HG03025 (cell line): ENCODE data around the gene SGCD.

Experiments used
- ATAC-seq: cut with Tn5 transposase; IDR thresholded peaks from one replicate; pipeline ENCODE4 v1.9.1; 2021; ENCODE audit warnings: mild to moderate bottlenecking, moderate library complexity; ENCODE audit not compliant: unreplicated experiment, low FRiP score

SGCD gene

GRCh38 chr5:156496291-156496690 lies 169.3 kb downstream of the SGCD start:
- no peak for ATAC-seq

- ATAC-seq, result no peak
Measured at GRCh38 chr5:156497804-156498208, 170.8 kb downstream of the SGCD start.

DNA sequence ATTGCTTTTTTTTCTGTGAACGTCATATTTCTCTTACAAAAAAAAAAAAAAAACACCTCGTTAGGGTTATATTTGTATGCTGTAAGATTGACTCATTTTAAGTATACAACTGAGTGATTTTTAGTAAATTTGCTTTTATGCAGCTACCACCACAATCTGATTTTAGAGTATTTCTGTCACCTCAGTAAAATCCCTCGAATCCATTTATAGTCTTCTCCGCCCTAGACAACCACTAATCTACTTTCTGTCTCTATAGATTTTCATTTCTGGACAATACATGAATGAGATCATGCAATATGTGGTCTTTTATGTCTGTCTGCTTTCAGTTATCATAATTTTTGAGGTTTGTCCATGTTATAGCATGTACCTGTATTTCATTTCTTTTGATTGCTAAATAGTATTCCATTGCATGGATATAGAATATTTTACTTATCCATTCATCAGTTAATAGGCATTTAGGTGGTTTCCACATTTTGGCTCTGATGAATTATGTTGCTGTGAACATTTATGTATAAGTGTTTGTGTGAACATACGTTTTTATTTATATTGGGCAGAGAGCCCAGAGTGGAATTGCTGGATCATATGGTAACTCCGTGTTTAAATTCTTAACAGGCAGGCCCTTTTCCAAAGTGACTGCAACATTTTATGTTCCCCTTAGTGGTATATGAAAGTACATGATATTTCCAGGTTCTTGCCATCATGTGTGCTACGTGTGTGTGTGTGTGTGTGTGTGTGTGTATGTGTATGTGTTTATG lies 171.4 kb downstream of the SGCD start:
- no peak for ATAC-seq

- no peak for ATAC-seq
Measured at GRCh38 chr5:156500755-156501154, 173.8 kb downstream of the SGCD start.

GRCh38 chr5:156505101-156505500 lies 178.1 kb downstream of the SGCD start:
- no peak for ATAC-seq

DNA sequence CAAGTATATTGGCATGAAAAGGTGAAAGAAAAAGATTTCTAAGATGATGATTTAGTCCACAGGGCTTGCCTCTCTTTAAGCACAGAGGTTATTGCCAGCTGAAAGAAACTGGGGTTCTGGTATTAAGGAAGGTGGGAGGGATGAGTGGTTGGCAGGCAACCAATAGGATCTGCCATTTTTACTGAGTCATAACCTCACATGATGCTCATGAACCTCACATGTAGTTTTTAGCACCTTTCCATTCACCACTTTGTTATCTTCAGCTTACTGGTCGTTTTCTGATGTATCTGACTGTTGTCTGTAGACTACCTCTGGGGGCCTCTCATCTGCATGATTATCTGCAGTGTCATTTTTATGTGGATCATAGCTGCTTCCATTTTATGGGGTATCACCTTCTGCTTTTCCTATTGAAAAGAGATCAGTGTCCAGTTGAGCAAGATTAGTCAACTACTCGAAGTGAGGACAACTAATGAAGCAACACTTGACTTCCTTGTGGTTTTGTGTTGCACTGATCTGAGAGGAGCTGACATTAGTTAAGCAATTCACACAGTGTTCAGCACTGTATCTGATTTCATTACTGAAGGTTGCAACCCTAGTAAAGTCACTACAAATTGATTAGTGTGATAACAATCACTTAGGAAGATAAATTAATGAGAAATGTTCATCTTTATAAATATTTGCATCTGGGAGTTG lies 186.3 kb downstream of the SGCD start:
- ATAC-seq, result no peak

GRCh38 chr5:156515121-156515520 lies 188.2 kb downstream of the SGCD start:
- ATAC-seq, result no peak

GRCh38 chr5:156515803-156516360 lies 188.9 kb downstream of the SGCD start:
- ATAC-seq, result no peak

DNA sequence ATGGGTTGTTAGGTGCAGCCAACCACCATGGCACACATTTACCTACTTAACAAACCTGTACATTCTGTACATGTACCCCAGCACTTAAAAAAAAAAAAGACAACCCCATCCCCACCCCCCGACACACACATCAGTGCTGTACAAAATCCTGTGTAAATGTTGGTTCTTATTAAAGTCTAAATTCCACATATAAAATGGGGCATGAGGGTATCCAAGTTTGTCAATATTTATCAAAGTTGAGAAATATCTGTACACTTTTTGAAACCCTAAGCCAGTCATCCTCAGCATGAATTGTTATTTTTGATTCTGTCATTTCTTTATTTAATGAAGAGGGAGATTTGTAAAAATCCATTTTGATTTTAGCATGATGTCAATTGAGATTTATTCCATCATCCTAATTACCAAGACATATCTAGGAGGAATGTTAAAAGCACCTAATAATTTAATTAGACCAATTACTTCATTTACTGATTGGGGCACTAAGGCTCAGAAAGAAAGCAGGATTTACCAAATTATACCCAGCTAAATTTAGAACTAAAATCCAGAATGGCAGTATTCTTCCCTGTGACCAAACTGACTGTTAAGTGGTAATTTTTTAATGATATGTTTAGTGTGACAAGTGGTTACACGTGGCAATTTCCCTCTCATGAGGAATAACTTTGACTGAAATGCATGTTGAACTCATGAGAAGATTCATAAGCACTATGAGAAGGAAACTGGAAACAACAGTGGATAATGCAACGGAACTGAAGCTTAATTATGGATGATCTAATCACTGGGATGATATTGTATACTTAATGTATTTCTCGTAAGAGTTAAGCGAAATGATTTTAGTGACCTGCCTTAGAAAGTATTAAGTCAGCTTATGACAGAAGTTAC lies 195.9 kb downstream of the SGCD start:
- ATAC-seq, result no peak

DNA sequence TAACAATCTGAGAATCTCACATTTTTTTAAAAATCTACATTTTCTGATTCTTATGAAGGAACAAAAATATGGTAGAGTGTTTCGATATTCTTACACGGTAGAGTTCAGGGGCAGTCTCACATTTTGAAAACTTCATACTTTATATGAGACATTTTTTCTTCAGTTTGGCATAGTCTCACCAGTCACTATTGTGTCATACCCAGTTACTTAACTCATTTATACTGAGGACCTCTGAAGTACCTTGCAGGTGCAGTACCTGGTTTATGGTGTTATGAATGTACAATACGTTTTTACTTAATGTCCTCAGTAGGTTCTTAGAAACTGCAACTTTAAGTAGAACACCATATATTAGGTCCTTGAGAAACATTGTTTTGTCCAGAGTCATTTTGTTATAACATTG lies 196.6 kb downstream of the SGCD start:
- no peak for ATAC-seq

GRCh38 chr5:156526081-156526925 lies 199.3 kb downstream of the SGCD start:
- ATAC-seq, result no peak

GRCh38 chr5:156527611-156528010 lies 200.6 kb downstream of the SGCD start:
- ATAC-seq, result no peak

DNA sequence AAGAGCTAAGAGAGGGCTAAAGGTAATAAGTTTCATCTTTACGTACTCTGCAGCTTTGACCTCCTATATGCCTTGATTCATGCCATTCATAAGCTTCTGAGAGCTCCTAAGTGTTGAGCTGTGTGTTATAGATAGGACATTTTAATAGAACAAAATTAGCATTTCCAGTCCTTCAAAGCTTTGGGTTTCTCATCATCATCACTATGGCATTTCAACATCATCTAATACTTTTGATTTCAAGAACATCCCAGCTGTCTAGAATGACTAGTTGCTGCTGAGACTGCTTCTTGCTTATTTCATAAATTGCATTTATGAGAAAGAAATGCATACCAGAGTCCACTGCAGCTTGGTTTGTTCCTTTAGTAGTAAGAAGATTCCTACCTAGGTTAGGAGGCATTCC lies 201.7 kb downstream of the SGCD start:
- ATAC-seq, result no peak

- no peak for ATAC-seq
Measured at GRCh38 chr5:156529892-156530291, 202.9 kb downstream of the SGCD start.

GRCh38 chr5:156531199-156531598 lies 204.2 kb downstream of the SGCD start:
- ATAC-seq, result no peak

DNA sequence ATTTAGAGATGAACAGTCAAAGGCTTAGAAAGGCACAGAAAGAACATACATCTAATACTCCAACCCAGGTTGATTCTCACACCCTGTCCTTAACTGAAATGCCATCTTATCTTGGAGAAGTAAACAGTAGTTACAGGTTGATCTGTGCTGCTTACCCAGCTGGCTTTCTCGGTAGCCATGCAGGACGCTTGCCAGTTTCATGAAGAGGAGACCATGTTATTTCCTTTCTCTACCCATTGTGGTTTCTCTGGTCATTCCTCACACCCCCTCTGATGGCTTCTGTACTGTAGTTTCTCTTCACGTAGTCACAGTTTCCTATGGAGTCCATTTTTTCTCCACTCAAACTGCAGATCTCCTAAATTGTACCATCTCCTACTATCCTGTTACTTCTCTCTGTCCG lies 206.0 kb downstream of the SGCD start:
- ATAC-seq, result no peak

DNA sequence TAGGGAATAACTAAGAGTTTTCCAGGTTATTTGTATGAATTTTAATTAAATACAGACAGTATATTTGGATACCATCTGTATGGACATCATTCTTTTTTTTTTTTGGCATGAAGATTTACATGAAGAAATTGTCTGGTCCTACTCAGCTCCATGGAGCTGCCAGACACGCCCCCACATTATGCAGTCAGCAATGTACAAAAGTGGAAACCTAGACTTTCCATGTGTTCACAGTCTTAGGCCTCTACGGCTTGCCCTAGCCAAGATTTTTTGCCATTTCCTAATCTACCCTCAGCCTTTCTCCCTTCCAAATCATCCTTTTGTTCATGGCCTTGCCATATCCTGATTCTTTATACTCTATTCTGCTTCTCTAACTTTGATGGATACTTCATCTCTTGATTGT lies 207.1 kb downstream of the SGCD start:
- ATAC-seq, result no peak

DNA sequence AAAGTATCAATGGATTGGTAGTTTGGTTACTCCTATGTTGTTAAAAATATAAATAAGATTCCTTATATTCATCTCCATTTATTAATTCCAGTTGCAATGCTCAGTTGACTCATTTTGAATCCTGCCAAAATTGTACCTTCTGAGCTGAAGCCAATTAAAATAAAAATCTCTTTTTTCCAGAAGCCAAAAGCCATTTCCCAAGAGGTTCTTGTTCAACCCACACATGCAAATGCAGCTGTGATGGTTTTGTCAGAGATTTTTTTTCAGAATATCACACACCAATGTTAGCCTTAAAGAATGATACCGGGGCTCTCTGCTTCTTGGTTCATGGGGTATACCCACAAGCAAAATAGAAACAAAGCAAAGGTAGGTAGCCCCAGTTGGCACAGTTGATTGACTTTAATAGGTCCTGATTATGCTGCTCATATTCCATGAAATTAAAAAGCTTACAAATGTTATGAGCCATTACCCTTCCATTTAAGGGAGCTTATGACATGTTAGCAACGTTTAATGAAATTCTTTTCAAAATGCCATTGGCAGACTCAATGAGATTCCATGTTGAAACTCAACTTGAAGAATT lies 208.0 kb downstream of the SGCD start:
- ATAC-seq, result no peak

DNA sequence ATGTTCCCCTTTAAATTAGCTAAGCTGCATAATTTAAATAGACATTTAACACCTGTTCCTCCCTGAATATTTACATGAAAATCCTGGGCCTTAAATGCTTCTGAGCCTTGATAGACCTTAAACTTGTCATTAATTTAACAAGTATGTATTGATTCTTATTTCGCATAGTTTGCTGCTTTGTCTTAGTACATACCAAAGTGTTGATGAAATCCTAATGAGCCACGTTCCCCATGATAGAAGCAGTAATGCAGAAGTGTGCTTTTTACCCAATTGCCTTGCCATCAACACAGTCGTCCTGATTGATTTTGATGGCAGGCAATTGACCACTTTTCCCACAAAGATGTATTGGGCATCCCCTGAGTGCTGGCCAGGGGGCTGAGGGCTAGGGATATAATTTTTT lies 213.5 kb downstream of the SGCD start:
- no peak for ATAC-seq

GRCh38 chr5:156541582-156541981 lies 214.6 kb downstream of the SGCD start:
- ATAC-seq, result no peak
